HG02623 (cell line): ENCODE measurements around the gene PLK5.
"Not testable (repeated sequence)": the region's sequence is repeated elsewhere in the genome, so short reads cannot be mapped to it uniquely, and the experiment has no call there.

ENCODE experiments used
- ATAC-seq: cut with Tn5 transposase; IDR thresholded peaks from one replicate; pipeline ENCODE4 v1.9.1; 2021; ENCODE audit warnings: moderate library complexity; ENCODE audit not compliant: unreplicated experiment

Gene PLK5

GRCh38 chr19:1523412-1524286 lies at the start of gene PLK5:
TSS of gene PLK5 (plus strand) at chr19:1524077. CDS start at chr19:1526997, 2,920 bp downstream.
- no peak for ATAC-seq

- no peak for ATAC-seq
These were observed 49.0 kb upstream of the PLK5 start for GRCh38 chr19:1474765-1475351.

- no peak for ATAC-seq
These were observed 48.0 kb upstream of the PLK5 start for GRCh38 chr19:1475751-1476437.

GRCh38 chr19:1477056-1477455 lies 46.8 kb upstream of the PLK5 start:
- not testable (repeated sequence) for ATAC-seq

GRCh38 chr19:1478934-1479707 lies 44.8 kb upstream of the PLK5 start, which contains the start of gene C19orf25:
TSS of gene C19orf25 (minus strand) at chr19:1479215. CDS start at chr19:1478903, 312 bp downstream.
- peak; percentile 79 for ATAC-seq

- no peak for ATAC-seq
These were observed 42.5 kb upstream of the PLK5 start for GRCh38 chr19:1481224-1481892.

GRCh38 chr19:1481893-1482360 lies 42.0 kb upstream of the PLK5 start:
- ATAC-seq, result no peak

- no peak for ATAC-seq
These were observed 41.3 kb upstream of the PLK5 start for GRCh38 chr19:1482361-1483130.

GRCh38 chr19:1483131-1483978 lies 40.5 kb upstream of the PLK5 start:
- no peak for ATAC-seq

- no peak for ATAC-seq
These were observed 39.9 kb upstream of the PLK5 start for GRCh38 chr19:1483979-1484428.

GRCh38 chr19:1486720-1487575 lies 36.9 kb upstream of the PLK5 start:
- no peak for ATAC-seq

GRCh38 chr19:1487576-1488281 lies 36.1 kb upstream of the PLK5 start:
- ATAC-seq, result no peak

GRCh38 chr19:1488282-1488601 lies 35.6 kb upstream of the PLK5 start:
- no peak for ATAC-seq

GRCh38 chr19:1489463-1490310 lies 34.2 kb upstream of the PLK5 start:
- no peak for ATAC-seq

- peak; percentile 76 for ATAC-seq
These were observed 33.4 kb upstream of the PLK5 start, which contains the start of gene PCSK4 for GRCh38 chr19:1490311-1491113. TSS of gene PCSK4 (minus strand) at chr19:1490350. CDS start at chr19:1490346, 4 bp downstream.
